H1 (cell line): ENCODE data around the gene CAMK2D. TPM values are rescaled to one million over a fixed set of nuclear protein-coding genes. Genes with fewer than 3 reads are reported as not detected.

ENCODE experiments used
- CTCF ChIA-PET: fragments of 300-600 bp; sonication (Branson Sonifier 250); formaldehyde crosslinking; loops from one replicate; lab custom pipeline; 2021; ENCODE audit not compliant: partially characterized antibody; lab: Charles Lee
- POLR2A ChIA-PET: fragments of 300-600 bp; sonication (Branson Sonifier 250); formaldehyde crosslinking; loops from one replicate; lab custom pipeline; 2021; ENCODE audit warnings: inconsistent platforms; ENCODE audit not compliant: partially characterized antibody; lab: Charles Lee
- DNase-seq, 2 experiments: peaks; one replicate each; pipeline versions ENCODE4 v3.0.0 to v3.0.0-alpha.2; 2010 to 2022; ENCODE audit warnings: low spot score in 2 of 2, low read depth in 1 of 2, mixed read lengths in 1 of 2
- FAIRE-seq: peaks from 2 replicates; lab custom pipeline; 2011; peaks lifted over from hg19 to GRCh38; lab: Jason Lieb, UNC
- H2AFZ ChIP-seq: 2 replicates; pipeline ENCODE4 v1.8.1; 2012; ENCODE audit warnings: low read length, inconsistent platforms
- H2AK5ac ChIP-seq: 2 replicates; pipeline ENCODE4 v1.6.1; 2013; ENCODE audit warnings: low read depth, low read length
- H2BK120ac ChIP-seq: replicated peaks from 2 replicates; pipeline ENCODE3; 2013; ENCODE audit warnings: low read depth, low read length, inconsistent platforms
- H2BK12ac ChIP-seq: 2 replicates; pipeline ENCODE4 v1.6.1; 2013; ENCODE audit warnings: low read depth, low read length
- H2BK15ac ChIP-seq: 2 replicates; pipeline ENCODE4 v1.6.1; 2013; ENCODE audit warnings: low read length
- H2BK20ac ChIP-seq: 2 replicates; pipeline ENCODE4 v1.6.1; 2013; ENCODE audit warnings: low read length
- H2BK5ac ChIP-seq: 2 replicates; pipeline ENCODE4 v1.6.1; 2013; ENCODE audit warnings: low read depth, low read length
- H3K14ac ChIP-seq: 2 replicates; pipeline ENCODE4 v1.6.1; 2013; ENCODE audit warnings: inconsistent platforms; ENCODE audit not compliant: insufficient read length
- H3K18ac ChIP-seq: 2 replicates; pipeline ENCODE4 v1.6.1; 2013; ENCODE audit warnings: low read length; ENCODE audit errors: extremely low read depth
- H3K23ac ChIP-seq: 2 replicates; pipeline ENCODE4 v1.6.1; 2013; ENCODE audit warnings: inconsistent platforms; ENCODE audit not compliant: insufficient read length
- H3K23me2 ChIP-seq: 2 replicates; pipeline ENCODE4 v1.6.1; 2013; ENCODE audit warnings: low read depth, low read length
- H3K27ac ChIP-seq: 2 replicates; pipeline ENCODE4 v1.6.1; 2011; ENCODE audit warnings: low read depth, low read length, inconsistent platforms
- H3K27me3 ChIP-seq, 4 experiments: replicated peaks in 1 of 4; 1 replicate in 1 of 4; 2 replicates in 3 of 4; pipeline versions ENCODE4 v1.6.1 to v1.8.1; 2011 to 2013; ENCODE audit warnings: low read length in 3 of 4, mild to moderate bottlenecking in 3 of 4, inconsistent platforms in 2 of 4, mixed read lengths in 2 of 4, moderate library complexity in 1 of 4; ENCODE audit not compliant: control insufficient read depth in 3 of 4, insufficient read depth in 3 of 4; ENCODE audit errors: extremely low read depth in 1 of 4
- H3K36me3 ChIP-seq, 4 experiments: 2 replicates each; pipeline versions ENCODE4 v1.6.1 to v1.8.1; 2011 to 2013; ENCODE audit warnings: mild to moderate bottlenecking in 4 of 4, low read length in 3 of 4, moderate library complexity in 2 of 4, control low read depth in 1 of 4, inconsistent platforms in 1 of 4; ENCODE audit not compliant: insufficient read depth in 4 of 4, control insufficient read depth in 2 of 4
- H3K4ac ChIP-seq: replicated peaks from 2 replicates; pipeline ENCODE3; 2013; ENCODE audit warnings: low read length, low read depth, mixed read lengths, inconsistent platforms; ENCODE audit not compliant: insufficient read length
- H3K4me1 ChIP-seq, 4 experiments: replicated peaks in 1 of 4; 1 replicate in 1 of 4; 2 replicates in 3 of 4; pipeline versions ENCODE4 v1.6.1 to v1.8.1; 2011 to 2013; ENCODE audit warnings: low read length in 3 of 4, inconsistent platforms in 2 of 4, mixed read lengths in 1 of 4; ENCODE audit not compliant: insufficient read depth in 4 of 4, control insufficient read depth in 3 of 4
- H3K4me2 ChIP-seq, 2 experiments: 2 replicates each; pipeline versions ENCODE4 v1.6.1 to v1.8.1; 2011 to 2013; ENCODE audit warnings: low read depth in 2 of 2, low read length in 2 of 2, control low read depth in 1 of 2, inconsistent platforms in 1 of 2, mild to moderate bottlenecking in 1 of 2; ENCODE audit not compliant: insufficient read depth in 1 of 2
- H3K4me3 ChIP-seq, 4 experiments: fragments of 200-600, 300-600 bp in 1 of 4; sonication (generic), shearing (Covaris generic), sonication (Bioruptor Twin) in 1 of 4; 2 replicates each; pipeline versions ENCODE4 v1.5.1 to v1.8.1; 2011 to 2016; ENCODE audit warnings: low read length in 4 of 4, low read depth in 3 of 4, control low read depth in 2 of 4, inconsistent platforms in 2 of 4, mild to moderate bottlenecking in 2 of 4, mixed read lengths in 1 of 4, moderate library complexity in 1 of 4; ENCODE audit not compliant: insufficient read depth in 2 of 4; ENCODE audit errors: extremely low read depth in 1 of 4
- H3K56ac ChIP-seq: replicated peaks from 2 replicates; pipeline ENCODE3; 2013; ENCODE audit warnings: low read depth, mild to moderate bottlenecking, mixed read lengths, low read length, inconsistent platforms; ENCODE audit not compliant: insufficient read length
- H3K79me1 ChIP-seq: 2 replicates; pipeline ENCODE4 v1.6.1; 2013; ENCODE audit warnings: low read depth, low read length, control low read depth
- H3K79me2 ChIP-seq, 2 experiments: 2 replicates each; pipeline versions ENCODE4 v1.6.1 to v1.8.1; 2012 to 2013; ENCODE audit warnings: low read length in 2 of 2, mild to moderate bottlenecking in 2 of 2, inconsistent platforms in 1 of 2; ENCODE audit not compliant: insufficient read depth in 2 of 2, control insufficient read depth in 1 of 2
- H3K9ac ChIP-seq, 4 experiments: replicated peaks in 1 of 4; 1 replicate in 1 of 4; 2 replicates in 3 of 4; pipeline versions ENCODE4 v1.6.1 to v1.8.1; 2011 to 2013; ENCODE audit warnings: low read depth in 3 of 4, low read length in 3 of 4, control low read depth in 2 of 4, mild to moderate bottlenecking in 2 of 4, moderate library complexity in 2 of 4, inconsistent platforms in 1 of 4; ENCODE audit errors: extremely low read depth in 1 of 4
- H3K9me3 ChIP-seq, 2 experiments: 2 replicates each; pipeline versions ENCODE4 v1.6.1 to v1.8.1; 2012 to 2013; ENCODE audit warnings: mild to moderate bottlenecking in 2 of 2, moderate library complexity in 2 of 2, control low read depth in 1 of 2, inconsistent platforms in 1 of 2, low read depth in 1 of 2, low read length in 1 of 2, mixed read lengths in 1 of 2; ENCODE audit not compliant: insufficient read depth in 2 of 2
- H4K20me1 ChIP-seq, 2 experiments: replicated peaks in 1 of 2; 2 replicates each; pipeline versions ENCODE3 to v1.8.1; 2011 to 2013; ENCODE audit warnings: inconsistent platforms in 2 of 2, low read length in 2 of 2, mild to moderate bottlenecking in 1 of 2; ENCODE audit not compliant: insufficient read depth in 2 of 2, control insufficient read depth in 1 of 2
- H4K5ac ChIP-seq: 2 replicates; pipeline ENCODE4 v1.6.1; 2013; ENCODE audit warnings: low read length, low read depth, mixed read lengths, inconsistent platforms; ENCODE audit not compliant: insufficient read length
- H4K8ac ChIP-seq: 2 replicates; pipeline ENCODE4 v1.8.0; 2013; ENCODE audit warnings: mild to moderate bottlenecking, moderate library complexity, low read length, inconsistent platforms; ENCODE audit not compliant: insufficient read depth; ENCODE audit errors: extremely low read depth
- H4K91ac ChIP-seq: replicated peaks from 2 replicates; pipeline ENCODE3; 2013; ENCODE audit warnings: low read length, mixed read lengths, inconsistent platforms; ENCODE audit not compliant: insufficient read length
- BRCA1 ChIP-seq: IDR thresholded peaks from 2 replicates; pipeline ENCODE4 v1.6.1; 2012; ENCODE audit warnings: low read depth, low read length, improper control_type of control experiment
- ZNF274 ChIP-seq: IDR thresholded peaks from 2 replicates; pipeline ENCODE4 v1.7.0; 2012; ENCODE audit warnings: low read length, borderline replicate concordance; ENCODE audit errors: extremely low read depth
- WGBS, 2 experiments: shearing (Covaris generic) in 1 of 2; methylation state at CpG; one replicate each; pipeline versions ENCODE4 v1.1.6 to v1.1.7; 2013 to 2015; ENCODE audit warnings: low lambda C conversion rate in 2 of 2, mixed read lengths in 2 of 2, inconsistent platforms in 1 of 2, low coverage in 1 of 2, missing lambda C conversion rate in 1 of 2; ENCODE audit not compliant: insufficient replicate concordance in 2 of 2, insufficient coverage in 1 of 2, insufficient read length in 1 of 2; ENCODE audit errors: extremely low coverage in 1 of 2, missing lambda C conversion rate in 1 of 2; 5-methylcytosine and 5-hydroxymethylcytosine counted together
- polyA plus RNA-seq, 7 experiments: library from polyadenylated mRNA; depleted of rRNA in 3 of 7; stranded (reverse) in 5 of 7; unstranded in 2 of 7; fragments of >200 nt in 5 of 7; fragments of 200-250 nt in 2 of 7; gene quantifications; 1 replicate in 5 of 7; 2 replicates in 1 of 7; 4 replicates in 1 of 7; pipeline versions ENCODE4 v1.2.1 to v1.2.3, GENCODE V29; 2011 to 2013; ENCODE audit warnings: missing spikeins in 2 of 7, mixed read lengths in 2 of 7
- total RNA-seq: library from RNA; stranded (reverse); fragmentation: NEBNext Ultra II Directional; extraction: Animal tissue kit (Norgen Biotek cat#: 25700); gene quantifications from 2 replicates; pipeline ENCODE4 v1.2.1, GENCODE V29; 2021

CAMK2D gene
- total and polyA plus RNA-seq, 2 of the 8 experiments (the other 6 are each of a cell fraction or from before 2014, with no cell fraction given) = 3.2 to 7.0 TPM

- H2BK120ac ChIP-seq = no peak overlapping the region
- ChIA-PET CTCF (no interaction called here), POLR2A (no interaction called here)
- peaks cover 0 to 3% (median 0%) of the 10 kb centered on the region in 4 experiments; a peak in 1 of 7 replicates for H3K4me1 ChIP-seq
- no peaks in the 10 kb centered on the region; the same call in 1 of the 2 replicates for H3K23me2 ChIP-seq
- H4K8ac ChIP-seq = no peak overlapping the region
- no peak overlapping the region for H3K27ac ChIP-seq
- FAIRE-seq (no peak), DNase-seq (no peak)
- no peak overlapping the region for H2AFZ ChIP-seq
- H3K56ac ChIP-seq = no peak overlapping the region
- no peak overlapping the region for H3K14ac ChIP-seq
- TF ChIP-seq ZNF274 = no peak
- no peak for TF ChIP-seq BRCA1
- no peaks in the 10 kb centered on the region for H3K9me3 ChIP-seq
- H2BK20ac ChIP-seq = no peak overlapping the region
- H2AK5ac ChIP-seq = no peak overlapping the region
- H3K4ac ChIP-seq = no peak overlapping the region
- H2BK5ac ChIP-seq = no peak overlapping the region
- no peaks in the 10 kb centered on the region for H4K20me1 ChIP-seq
- H3K23ac ChIP-seq = no peak overlapping the region
- H2BK15ac ChIP-seq = no peak overlapping the region
- no peaks in the 10 kb centered on the region for H3K79me2 ChIP-seq
- no peak overlapping the region for H3K9ac ChIP-seq
- H3K27me3 ChIP-seq = no peaks in the 10 kb centered on the region
- no peak overlapping the region for H3K4me2 ChIP-seq
- H4K5ac ChIP-seq = no peak overlapping the region
- H2BK12ac ChIP-seq = no peak overlapping the region; the same call in 1 of the 2 replicates
- no peaks in the 10 kb centered on the region for H3K36me3 ChIP-seq
- H3K18ac ChIP-seq = no peak overlapping the region
- H3K4me3 ChIP-seq = no peak overlapping the region
- H3K79me1 ChIP-seq = no peaks in the 10 kb centered on the region
- WGBS, 2 experiments = 88% methylated on average over 5 of the region's 5 CpGs; no CpG with 5 or more reads in 1 of the 2 experiments
- no peak overlapping the region for H4K91ac ChIP-seq
Measured at GRCh38 chr4:113438596-113438995, 322.9 kb downstream of the CAMK2D start.
